Lower leg skin (tissue), 3 donors: ENCODE data around the gene TK2.

Experiments used
- POLR2A ChIP-seq, 2 donors: fragments of 450-650 bp; IDR thresholded peaks; one replicate each; pipeline ENCODE4 v1.6.1; 2016 to 2017; ENCODE audit warnings: antibody characterized with exemption in 2 of 2, mild to moderate bottlenecking in 1 of 2, moderate library complexity in 1 of 2
- TF ChIP-seq, protein P1 (sequence below), 3 donors: fragments of 450-650 bp; IDR thresholded peaks; one replicate each; pipeline ENCODE4 v1.5.1; 2016; ENCODE audit warnings: antibody characterized with exemption in 3 of 3, mild to moderate bottlenecking in 3 of 3, moderate library complexity in 2 of 3

DNA sequence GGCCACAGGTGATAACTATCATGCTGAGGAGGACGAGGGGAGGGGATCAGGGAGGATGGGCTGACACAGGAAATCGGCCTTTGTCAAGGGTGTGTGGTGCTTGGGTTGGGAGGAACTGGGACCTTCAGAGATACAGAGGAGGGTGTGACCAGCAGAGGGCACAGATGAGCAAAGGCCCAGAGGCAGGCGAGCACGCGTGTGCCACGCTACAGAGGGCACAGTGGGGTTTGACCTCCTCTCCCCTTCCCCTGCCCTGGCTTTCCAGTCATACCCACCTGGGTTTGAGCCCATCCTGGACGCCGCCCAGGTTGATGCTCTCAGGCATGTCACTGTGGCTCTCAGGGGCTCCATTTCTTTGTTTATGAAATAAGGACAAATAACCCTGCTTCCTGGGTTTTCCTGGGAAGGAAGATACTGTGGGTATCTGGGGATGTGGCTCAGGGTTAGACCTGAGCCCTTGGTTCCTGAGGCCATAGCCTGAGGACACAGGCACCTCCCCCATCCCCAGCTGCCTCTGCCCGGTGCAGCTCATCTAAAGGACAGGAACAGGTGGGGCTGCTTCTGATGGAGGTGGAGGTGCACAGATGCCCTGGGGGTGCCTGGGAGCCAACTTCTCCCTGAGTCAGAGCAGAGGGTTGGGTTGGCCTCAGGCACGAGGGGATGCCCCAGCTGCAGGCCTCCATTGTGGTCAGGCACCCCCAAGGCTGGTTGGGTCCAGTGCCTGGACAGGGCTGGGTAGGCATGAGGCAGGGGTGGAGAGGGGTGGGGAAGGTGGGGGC lies 71.0 kb downstream of the TK2 start:
- TF ChIP-seq, protein P1, sequence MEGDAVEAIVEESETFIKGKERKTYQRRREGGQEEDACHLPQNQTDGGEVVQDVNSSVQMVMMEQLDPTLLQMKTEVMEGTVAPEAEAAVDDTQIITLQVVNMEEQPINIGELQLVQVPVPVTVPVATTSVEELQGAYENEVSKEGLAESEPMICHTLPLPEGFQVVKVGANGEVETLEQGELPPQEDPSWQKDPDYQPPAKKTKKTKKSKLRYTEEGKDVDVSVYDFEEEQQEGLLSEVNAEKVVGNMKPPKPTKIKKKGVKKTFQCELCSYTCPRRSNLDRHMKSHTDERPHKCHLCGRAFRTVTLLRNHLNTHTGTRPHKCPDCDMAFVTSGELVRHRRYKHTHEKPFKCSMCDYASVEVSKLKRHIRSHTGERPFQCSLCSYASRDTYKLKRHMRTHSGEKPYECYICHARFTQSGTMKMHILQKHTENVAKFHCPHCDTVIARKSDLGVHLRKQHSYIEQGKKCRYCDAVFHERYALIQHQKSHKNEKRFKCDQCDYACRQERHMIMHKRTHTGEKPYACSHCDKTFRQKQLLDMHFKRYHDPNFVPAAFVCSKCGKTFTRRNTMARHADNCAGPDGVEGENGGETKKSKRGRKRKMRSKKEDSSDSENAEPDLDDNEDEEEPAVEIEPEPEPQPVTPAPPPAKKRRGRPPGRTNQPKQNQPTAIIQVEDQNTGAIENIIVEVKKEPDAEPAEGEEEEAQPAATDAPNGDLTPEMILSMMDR (IDR thresholded peaks at IDR 0.05), result peak in 1 of 3 donors; percentile 73
- TF ChIP-seq POLR2A (IDR thresholded peaks at IDR 0.05), result no peak
